Measurements from ENCODE around the gene KIAA1755.

- TF ChIP-seq CTCF (IDR thresholded peaks at IDR 0.05) (no peak), POLR2A (IDR thresholded peaks at IDR 0.05) (no peak)
These were observed 76.4 kb downstream of the KIAA1755 start for GRCh38 chr20:38184101-38184500.
